ENCODE results near the gene AKT3.

DNA sequence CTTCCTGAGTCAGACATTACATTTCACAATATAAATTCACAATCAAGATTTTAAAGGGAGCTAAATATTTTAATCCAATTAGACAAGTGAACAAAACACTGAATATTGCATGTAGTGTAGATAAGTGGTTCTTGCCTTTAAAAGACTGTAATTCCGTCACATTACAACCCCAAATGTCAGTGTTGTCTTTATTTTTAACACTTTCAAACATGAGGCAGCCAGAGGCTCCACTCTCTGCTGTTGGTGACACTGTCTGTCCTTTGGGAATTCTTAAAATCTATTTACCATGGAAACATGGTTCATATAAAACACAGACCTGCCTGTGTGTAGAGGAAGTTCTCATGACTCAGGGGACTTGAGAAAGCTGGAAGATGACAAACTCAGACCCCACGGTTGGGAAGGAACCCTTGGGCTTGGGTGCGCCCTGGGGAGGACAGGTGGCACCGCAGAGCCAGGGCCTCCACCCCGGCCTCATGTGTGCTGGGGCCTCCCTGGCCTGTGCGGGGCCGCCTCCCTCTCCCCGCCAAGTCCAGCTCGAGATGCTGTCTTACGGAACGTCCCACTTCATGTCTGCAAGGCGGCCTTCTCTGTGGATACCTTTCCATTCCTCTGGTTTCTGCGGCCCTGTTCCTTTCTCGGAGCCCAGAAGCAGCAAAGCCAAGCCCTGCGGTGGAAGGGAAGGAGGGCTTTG is 355.2 kb downstream of the AKT3 start:
- TF ChIP-seq, protein P1, sequence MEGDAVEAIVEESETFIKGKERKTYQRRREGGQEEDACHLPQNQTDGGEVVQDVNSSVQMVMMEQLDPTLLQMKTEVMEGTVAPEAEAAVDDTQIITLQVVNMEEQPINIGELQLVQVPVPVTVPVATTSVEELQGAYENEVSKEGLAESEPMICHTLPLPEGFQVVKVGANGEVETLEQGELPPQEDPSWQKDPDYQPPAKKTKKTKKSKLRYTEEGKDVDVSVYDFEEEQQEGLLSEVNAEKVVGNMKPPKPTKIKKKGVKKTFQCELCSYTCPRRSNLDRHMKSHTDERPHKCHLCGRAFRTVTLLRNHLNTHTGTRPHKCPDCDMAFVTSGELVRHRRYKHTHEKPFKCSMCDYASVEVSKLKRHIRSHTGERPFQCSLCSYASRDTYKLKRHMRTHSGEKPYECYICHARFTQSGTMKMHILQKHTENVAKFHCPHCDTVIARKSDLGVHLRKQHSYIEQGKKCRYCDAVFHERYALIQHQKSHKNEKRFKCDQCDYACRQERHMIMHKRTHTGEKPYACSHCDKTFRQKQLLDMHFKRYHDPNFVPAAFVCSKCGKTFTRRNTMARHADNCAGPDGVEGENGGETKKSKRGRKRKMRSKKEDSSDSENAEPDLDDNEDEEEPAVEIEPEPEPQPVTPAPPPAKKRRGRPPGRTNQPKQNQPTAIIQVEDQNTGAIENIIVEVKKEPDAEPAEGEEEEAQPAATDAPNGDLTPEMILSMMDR (conservative IDR thresholded peaks at IDR 0.05) = no peak
- TF ChIP-seq EZH2 (IDR thresholded peaks at IDR 0.05; ENCODE audit: low read depth) = no peak

Measured in PC-9 (cell line).